K562 (cell line): Measurements from ENCODE around the gene AP1M1. TPM values are rescaled to one million over a fixed set of nuclear protein-coding genes. Genes with fewer than 3 reads are reported as not detected.
A peak's percentile ranks its signal among the peaks of the same experiment; 100 is the strongest.

Experiments
- ATAC-seq: fragments of 200-7000 bp; cut with Tn5 transposase; 3 replicates; pipeline ENCODE4 v1.9.1; 2020; ENCODE audit warnings: moderate library complexity
- BruUV-seq: library from RNA; stranded (reverse); fragments of 400-500 nt; replicated peaks from 2 replicates; lab custom pipeline; 2021; lab: Mats Ljungman, UMichigan
- CTCF ChIA-PET: fragments of 300-600 bp; formaldehyde crosslinking; extraction: SDS; loops from one replicate; lab custom pipeline; 2021; ENCODE audit warnings: low intra/inter-chr PET ratio; lab: Yijun Ruan, JAX
- POLR2A ChIA-PET: fragments of 300-600, 350-650 bp; sonication (Branson Sonifier 250); formaldehyde crosslinking; extraction: SDS; loops from one replicate; lab custom pipeline; 2021; ENCODE audit warnings: antibody characterized with exemption, inconsistent platforms; lab: Yijun Ruan, JAX
- DNase-seq, 4 experiments: peaks; one replicate each; pipeline versions ENCODE4 v3.0.0 to v3.0.0-alpha.2; 2011 to 2018; ENCODE audit warnings: low spot score in 3 of 4, mixed read lengths in 3 of 4; ENCODE audit errors: extremely low read depth in 1 of 4
- FAIRE-seq: peaks from 2 replicates; lab custom pipeline; 2011; peaks lifted over from hg19 to GRCh38; lab: Jason Lieb, UNC
- H2AFZ ChIP-seq: 2 replicates; pipeline ENCODE4 v1.6.0; 2011; ENCODE audit warnings: low read depth, low read length, control low read depth, inconsistent platforms
- H3K27ac ChIP-seq: fragments of 200-600 bp; 3 replicates; pipeline ENCODE4 v1.8.0; 2011; ENCODE audit warnings: low read depth, mild to moderate bottlenecking, control low read depth, inconsistent platforms, low read length, moderate library complexity, mixed read lengths; ENCODE audit errors: extremely low read depth
- H3K27me3 ChIP-seq, 2 experiments: fragments of 300-600 bp in 1 of 2; 2 replicates in 1 of 2; 3 replicates in 1 of 2; pipeline versions ENCODE4 v1.6.0 to v1.8.0; 2011; ENCODE audit warnings: inconsistent platforms in 2 of 2, low read length in 2 of 2, mild to moderate bottlenecking in 1 of 2, mixed read lengths in 1 of 2, moderate library complexity in 1 of 2; ENCODE audit not compliant: control insufficient read depth in 2 of 2, insufficient read depth in 2 of 2
- H3K36me3 ChIP-seq: fragments of 300-600 bp; 3 replicates; pipeline ENCODE4 v1.8.0; 2011; ENCODE audit warnings: mild to moderate bottlenecking, low read length, inconsistent platforms; ENCODE audit not compliant: control insufficient read depth, insufficient read depth
- H3K4me1 ChIP-seq, 2 experiments: fragments of 200-600 bp in 1 of 2; replicated peaks in 1 of 2; 2 replicates in 1 of 2; 3 replicates in 1 of 2; pipeline versions ENCODE4 v1.5.1 to v1.8.0; 2011; ENCODE audit warnings: inconsistent platforms in 2 of 2, low read length in 2 of 2, mild to moderate bottlenecking in 1 of 2, mixed read lengths in 1 of 2, moderate library complexity in 1 of 2; ENCODE audit not compliant: control insufficient read depth in 2 of 2, insufficient read depth in 2 of 2
- H3K4me2 ChIP-seq: 2 replicates; pipeline ENCODE4 v1.6.1; 2011; ENCODE audit warnings: low read length, control low read depth, inconsistent platforms, mixed read lengths; ENCODE audit not compliant: insufficient read depth
- H3K4me3 ChIP-seq: fragments of 200-600 bp; sonication (generic), shearing (Covaris generic); 2 replicates; pipeline ENCODE4 v1.5.1; 2016; ENCODE audit warnings: control low read depth, inconsistent platforms
- H3K79me2 ChIP-seq: fragments of 200-600 bp; 3 replicates; pipeline ENCODE4 v1.8.0; 2011; ENCODE audit warnings: low read length, inconsistent platforms; ENCODE audit not compliant: control insufficient read depth, insufficient read depth
- H3K9ac ChIP-seq, 2 experiments: 2 replicates each; pipeline versions ENCODE4 v1.6.0 to v1.6.1; 2011; ENCODE audit warnings: low read depth in 2 of 2, low read length in 2 of 2, control low read depth in 1 of 2, inconsistent platforms in 1 of 2, mild to moderate bottlenecking in 1 of 2, mixed read lengths in 1 of 2; ENCODE audit not compliant: insufficient read depth in 1 of 2
- H3K9me1 ChIP-seq: one replicate; pipeline ENCODE4 v1.6.0; 2011; ENCODE audit warnings: inconsistent platforms, mild to moderate bottlenecking, low read length, moderate library complexity; ENCODE audit not compliant: control insufficient read depth, insufficient read depth
- H3K9me3 ChIP-seq: replicated peaks from 2 replicates; pipeline ENCODE4 v1.5.1; 2011; ENCODE audit warnings: low read depth, low read length, inconsistent platforms; ENCODE audit not compliant: control insufficient read depth, insufficient read depth
- H4K20me1 ChIP-seq: replicated peaks from 2 replicates; pipeline ENCODE4 v1.6.1; 2011; ENCODE audit warnings: low read length, inconsistent platforms, mixed read lengths; ENCODE audit not compliant: control insufficient read depth, insufficient read depth
- ARID1B ChIP-seq: fragments of 450-650 bp; IDR thresholded peaks from 2 replicates; pipeline ENCODE4 v1.6.1; 2016; ENCODE audit warnings: antibody characterized with exemption, mild to moderate bottlenecking, inconsistent platforms
- EHMT2 ChIP-seq: fragments of 450-650 bp; IDR thresholded peaks from 2 replicates; pipeline ENCODE4 v1.6.1; 2018; ENCODE audit warnings: antibody characterized with exemption
- NCOA6 ChIP-seq: fragments of 450-650 bp; IDR thresholded peaks from 2 replicates; pipeline ENCODE4 v1.6.1; 2017; ENCODE audit warnings: mild to moderate bottlenecking
- NFRKB ChIP-seq: fragments of 450-650 bp; IDR thresholded peaks from 2 replicates; pipeline ENCODE4 v1.6.1; 2016; ENCODE audit warnings: low read depth
- PHB ChIP-seq: fragments of 250-450 bp; sonication (Bioruptor Pico); IDR thresholded peaks from 2 replicates; pipeline ENCODE4 v1.5.0; 2021
- PYGO2 ChIP-seq: fragments of 450-650 bp; IDR thresholded peaks from 2 replicates; pipeline ENCODE4 v1.6.1; 2016; ENCODE audit warnings: mild to moderate bottlenecking, missing genetic modification characterization, moderate library complexity, missing compliant biosample characterization
- RBM39 ChIP-seq: fragments of 200-400 bp; formaldehyde crosslinking; optimal IDR thresholded peaks from 2 replicates; pipeline ENCODE3; 2018; ENCODE audit warnings: low read depth, low read length
- SMC3 ChIP-seq: conservative IDR thresholded peaks from 2 replicates; pipeline ENCODE4 v1.6.1; 2011; ENCODE audit warnings: low read depth, low read length, improper control_type of control experiment; ENCODE audit not compliant: insufficient read depth
- SUPT5H ChIP-seq: fragments of 450-650 bp; IDR thresholded peaks from 2 replicates; pipeline ENCODE4 v1.6.1; 2016
- TAL1 ChIP-seq: fragments of 450-650 bp; IDR thresholded peaks from 2 replicates; pipeline ENCODE4 v1.6.1; 2016; ENCODE audit warnings: mild to moderate bottlenecking
- ZNF24 ChIP-seq: fragments of 450-650 bp; IDR thresholded peaks from 2 replicates; pipeline ENCODE4 v1.6.1; 2016
- ZNF282 ChIP-seq: sonication (generic); formaldehyde crosslinking; IDR thresholded peaks from 2 replicates; pipeline ENCODE4 v1.8.1; 2023; ENCODE audit warnings: missing genetic modification reagents
- ZNF740 ChIP-seq, 3 experiments: fragments of 200-800 bp in 1 of 3; sonication (Bioruptor generic) in 1 of 3; sonication (generic) in 1 of 3; formaldehyde crosslinking in 1 of 3; IDR thresholded peaks; 2 replicates each; pipeline versions ENCODE4 v1.6.1 to v1.8.0; 2016 to 2022; ENCODE audit warnings: mild to moderate bottlenecking in 2 of 3, missing compliant biosample characterization in 2 of 3, missing genetic modification characterization in 2 of 3, missing genetic modification reagents in 1 of 3
- WGBS: fragments of 100-300 bp; shearing (Covaris generic); methylation state at CpG from one replicate; pipeline ENCODE4 v1.1.6; 2016; ENCODE audit warnings: low coverage, mixed read lengths; ENCODE audit not compliant: insufficient coverage; ENCODE audit errors: missing lambda C conversion rate; 5-methylcytosine and 5-hydroxymethylcytosine counted together
- in situ Hi-C: fragments of 300-500 bp; cut with MboI; formaldehyde crosslinking; loops from 4 replicates; pipeline ENCODE4 v1.15.0; 2018; ENCODE audit warnings: inconsistent platforms, mixed read lengths
- intact Hi-C: fragments of 100-400 bp; cut with micrococcal nuclease; formaldehyde crosslinking; loops from 2 replicates; pipeline ENCODE4 v1.14.2; 2022
- polyA plus RNA-seq, 8 experiments: library from polyadenylated mRNA; depleted of rRNA in 4 of 8; stranded (reverse) in 5 of 8; unstranded in 3 of 8; fragments of >200 nt; fragmentation: Nextera tagmentation in 2 of 8; fragmentation: Illumina TruSeq in 1 of 8; extraction: Ambion mirVana in 2 of 8; extraction: Trizol in 1 of 8; gene quantifications; 2 replicates each; pipeline versions ENCODE4 v1.2.1 to v1.2.3, GENCODE V29; 2011 to 2014; ENCODE audit warnings: inconsistent platforms in 1 of 8, missing spikeins in 1 of 8
- total RNA-seq, 7 experiments: library from RNA; depleted of rRNA in 6 of 7; stranded (reverse); fragments of >200 nt in 6 of 7; fragmentation: Illumina TruSeq in 2 of 7; extraction: Trizol in 2 of 7; gene quantifications; 2 replicates each; pipeline versions ENCODE4 v1.2.1 to v1.2.3, GENCODE V29; 2011 to 2021; ENCODE audit warnings: low replicate concordance in 1 of 7

AP1M1 gene
- total and polyA plus RNA-seq, 9 of the 15 experiments (the other 6 are each of a cell fraction or from before 2014, with no cell fraction given), result 0.87 to 56.2 (median 29.1) TPM

GRCh38 chr19:16232568-16232967 lies 34.9 kb downstream of the AP1M1 start:
- Histone ChIP-seq H3K9ac (peak overlapping the region in 1 of 2 experiments; percentile 50; a peak in 2 of 4 replicates), H2AFZ (no peak overlapping the region), H3K9me3 (no peaks in the 10 kb centered on the region), H3K4me1 (peaks cover 0 to 16% of the 10 kb centered on the region in 2 experiments; a peak in 2 of 5 replicates), H3K4me2 (no peak overlapping the region), H3K27me3 (no peaks in the 10 kb centered on the region), H4K20me1 (no peaks in the 10 kb centered on the region), H3K27ac (no peak overlapping the region), H3K4me3 (no peak overlapping the region), H3K36me3 (peaks cover 31% of the 10 kb centered on the region; the same call in 2 of the 3 replicates), H3K9me1 (no peaks in the 10 kb centered on the region), H3K79me2 (no peaks in the 10 kb centered on the region)
- FAIRE-seq (no peak), ATAC-seq (no peak), DNase-seq (no peak)
- TF ChIP-seq PYGO2 (tag) (no peak), TAL1 (no peak), ARID1B (no peak), SUPT5H (no peak), PHB (CRISPR knock-in tag) (no peak), ZNF740 (CRISPR knock-in tag; IDR thresholded peaks at IDR 0.05) (no peak), ZNF740 (tag; IDR thresholded peaks at IDR 0.05) (no peak), SMC3 (no peak), RBM39 (no peak), NFRKB (no peak), ZNF24 (no peak), NCOA6 (no peak), ZNF282 (CRISPR knock-in tag) (no peak), EHMT2 (no peak)
- in situ Hi-C loops, result no loop called here
- 79% methylated on average over 13 of the region's 13 CpGs for WGBS
- ChIA-PET CTCF (no interaction called here), POLR2A (no interaction called here)
- no TSS peak for BruUV-seq
- intact Hi-C loops, result no loop called here
